Activated effector memory CD4-positive, alpha-beta T cell treated with anti-CD3 and anti-CD28 coated beads, Interleukin-2, amount 50 U/mL, for 16 hours (primary cell): ENCODE data around the gene MPPED2.

Source experiments
- DNase-seq: peaks from one replicate; pipeline ENCODE4 v3.0.0-alpha.2; 2020

Gene MPPED2

DNA sequence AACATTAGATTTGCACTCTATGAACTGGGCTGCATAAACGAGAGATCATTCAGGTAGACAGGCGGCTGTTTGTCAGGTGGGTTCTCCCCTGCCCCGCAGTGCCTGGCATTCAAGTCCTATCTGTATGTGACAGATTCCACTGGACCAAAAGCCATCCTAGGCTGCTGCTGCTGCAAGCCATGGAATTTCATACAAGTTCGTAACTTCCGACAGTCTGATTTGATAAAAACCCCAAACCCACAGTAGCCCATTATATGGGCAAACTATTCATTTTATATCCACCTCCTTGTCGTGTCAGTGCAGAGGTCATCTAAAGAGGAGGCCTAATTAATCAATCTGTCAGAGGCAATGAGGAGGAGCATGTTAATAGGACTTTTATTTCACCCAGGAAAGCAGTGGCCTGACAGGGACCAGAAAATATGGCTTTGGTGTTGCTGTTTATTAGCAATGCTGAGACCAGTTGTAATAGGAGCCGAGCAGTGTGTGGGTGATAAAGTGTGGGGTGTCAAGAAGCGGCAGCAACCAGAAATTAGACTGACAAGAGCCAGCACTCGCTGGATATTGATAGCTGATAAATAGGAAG is 139.0 kb downstream of the MPPED2 start:
- no peak for DNase-seq

DNA sequence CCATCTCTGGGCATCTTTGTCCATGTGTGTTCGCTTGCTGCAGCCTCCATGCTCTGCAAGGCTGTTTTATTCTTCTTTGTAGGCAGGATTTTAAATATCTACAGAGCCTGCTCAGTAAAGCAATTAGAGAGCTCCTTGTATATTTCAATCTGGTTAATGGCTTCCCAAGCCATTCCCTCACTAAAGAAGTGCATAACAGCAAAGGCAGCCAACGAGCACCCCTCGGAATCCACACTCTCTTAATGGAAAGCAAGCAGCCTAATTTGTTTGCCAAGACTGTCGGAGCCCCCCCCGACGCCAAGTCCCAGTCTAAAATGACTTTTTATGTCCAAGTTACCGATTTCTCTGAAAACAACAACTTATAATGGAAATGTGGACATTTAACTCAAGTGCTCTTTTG is 139.6 kb downstream of the MPPED2 start:
- no peak for DNase-seq

- DNase-seq = no peak
Measured at GRCh38 chr11:30445056-30445455, 141.1 kb downstream of the MPPED2 start.

- DNase-seq = no peak
Measured at GRCh38 chr11:30440510-30440909, 145.6 kb downstream of the MPPED2 start.

DNA sequence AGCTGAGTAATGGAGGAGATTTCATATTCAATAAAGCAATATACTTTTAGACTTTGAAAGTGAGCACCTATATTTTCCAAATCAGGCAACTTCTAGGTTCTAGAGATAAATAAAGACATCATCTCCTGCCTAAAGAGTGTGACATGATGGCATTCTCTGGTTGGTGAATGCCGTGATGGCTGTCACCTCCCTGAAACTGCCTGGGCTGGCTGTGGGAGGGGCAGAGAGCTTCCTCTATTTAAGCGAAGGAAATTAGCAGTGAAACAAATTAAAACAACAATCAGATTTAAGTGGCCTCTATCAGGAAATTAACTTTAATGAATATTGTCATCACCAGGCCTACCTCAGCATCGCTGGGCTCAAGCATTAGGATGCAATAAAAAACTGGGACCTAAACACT is 149.4 kb downstream of the MPPED2 start:
- DNase-seq = no peak

GRCh38 chr11:30435488-30435887 is 150.7 kb downstream of the MPPED2 start:
- DNase-seq = no peak

DNA sequence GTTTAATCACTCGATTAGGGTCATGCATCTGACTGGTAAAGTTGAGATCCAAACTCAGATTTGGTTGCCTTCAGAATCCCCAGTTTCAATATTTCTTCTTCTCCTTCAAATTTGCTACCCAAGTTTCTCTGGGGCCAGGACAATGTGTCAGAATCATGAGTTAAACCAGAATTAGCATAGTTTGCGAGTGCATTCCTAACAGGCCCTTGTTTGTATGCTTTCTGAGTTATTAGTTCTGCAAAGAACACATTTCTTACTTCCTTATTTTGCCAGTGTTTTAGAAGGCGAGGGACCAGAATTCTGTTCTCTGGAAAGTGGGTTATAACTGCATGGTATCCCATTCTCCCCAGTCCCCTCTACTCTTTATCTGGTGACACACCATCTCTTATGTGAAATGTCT is 151.3 kb downstream of the MPPED2 start:
- no peak for DNase-seq

DNA sequence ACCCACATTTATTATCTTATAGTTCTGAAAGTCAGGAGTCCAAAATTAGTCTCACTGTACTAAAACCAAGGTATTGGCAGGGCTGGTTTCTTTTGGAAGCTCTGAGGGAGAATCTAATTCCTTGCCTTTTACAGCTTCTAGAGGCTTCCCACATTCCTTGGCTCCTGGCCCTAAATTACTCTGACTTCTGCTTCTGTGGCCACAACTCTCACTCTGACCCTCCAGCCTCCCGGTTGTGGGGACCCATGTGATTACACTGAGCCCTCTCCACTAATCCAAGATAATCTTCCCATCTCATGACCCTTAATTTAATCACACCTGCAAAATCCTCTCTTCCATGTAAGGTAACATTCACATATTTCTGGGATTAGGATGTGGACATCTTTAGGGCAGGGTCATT is 152.3 kb downstream of the MPPED2 start:
- DNase-seq = no peak

DNA sequence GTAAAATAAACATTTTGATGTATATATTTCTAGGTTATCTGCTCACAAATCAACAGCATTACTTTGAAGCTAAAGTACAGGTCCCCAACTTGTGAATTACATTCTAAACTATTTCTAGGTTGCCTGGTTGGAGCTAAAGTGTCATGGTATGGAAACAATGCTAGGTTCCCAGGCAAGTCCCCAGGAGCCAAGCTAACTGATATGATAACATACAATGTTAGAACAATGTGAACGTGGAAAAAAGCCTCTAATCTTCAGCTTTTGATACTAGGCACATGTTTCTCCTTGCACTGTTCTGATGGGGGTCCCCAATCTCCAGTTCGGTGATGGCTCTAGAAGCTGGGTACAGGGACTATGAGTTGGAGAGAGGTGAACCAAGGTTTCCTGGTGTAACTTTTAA is 153.4 kb downstream of the MPPED2 start:
- no peak for DNase-seq

DNA sequence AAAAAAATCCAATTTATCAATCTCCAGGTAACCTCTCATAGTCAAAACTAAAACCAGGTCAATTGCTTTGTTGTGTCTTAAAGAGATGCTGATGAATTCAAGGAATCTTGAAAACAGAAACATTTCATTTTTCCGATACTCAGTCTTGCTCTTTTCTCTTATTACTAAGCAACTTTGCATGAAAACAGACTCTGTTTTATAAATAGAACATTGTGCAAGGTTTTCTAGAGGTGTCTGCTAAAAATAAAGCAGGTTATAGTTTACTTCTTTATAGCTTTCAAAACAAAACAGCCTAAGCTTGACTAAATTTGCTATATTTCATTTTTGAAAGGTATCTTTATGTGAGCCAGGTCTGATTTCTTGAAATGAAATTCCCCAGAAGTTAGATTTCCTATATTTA is 154.0 kb downstream of the MPPED2 start:
- no peak for DNase-seq

DNA sequence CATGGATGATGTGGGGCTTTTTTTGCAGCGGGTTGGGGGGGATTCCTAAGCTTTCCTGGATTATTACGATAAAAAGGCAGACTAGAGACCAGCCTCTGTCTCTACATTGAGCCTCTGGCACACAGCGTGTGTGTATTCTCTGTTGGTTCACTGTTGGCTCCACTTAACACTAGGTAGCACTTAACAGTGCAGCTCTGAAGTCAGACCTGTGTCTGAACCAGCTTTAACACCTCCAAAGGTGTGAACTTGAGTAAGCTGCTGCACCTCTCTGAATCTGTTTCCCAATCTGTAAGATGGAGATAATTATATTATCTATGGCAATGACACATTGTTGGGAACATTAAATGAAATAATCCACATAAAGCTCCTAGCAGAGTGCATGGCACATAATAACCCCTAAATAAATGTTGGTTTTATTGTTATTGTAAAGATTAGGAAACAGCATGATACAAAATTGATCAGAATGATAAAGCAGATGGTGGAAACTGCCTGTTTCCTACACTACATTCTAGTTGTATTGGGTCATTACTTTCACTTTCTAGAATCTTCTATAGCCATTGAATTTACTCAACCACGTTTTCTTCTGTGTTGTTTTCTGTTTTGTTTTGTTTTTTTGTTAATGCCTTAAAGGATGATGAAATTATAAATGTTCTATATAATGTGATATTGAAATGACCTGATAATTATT is 154.9 kb downstream of the MPPED2 start:
- no peak for DNase-seq

GRCh38 chr11:30429550-30429949 is 156.6 kb downstream of the MPPED2 start:
- DNase-seq = no peak

GRCh38 chr11:30426781-30427180 is 159.4 kb downstream of the MPPED2 start:
- no peak for DNase-seq

DNA sequence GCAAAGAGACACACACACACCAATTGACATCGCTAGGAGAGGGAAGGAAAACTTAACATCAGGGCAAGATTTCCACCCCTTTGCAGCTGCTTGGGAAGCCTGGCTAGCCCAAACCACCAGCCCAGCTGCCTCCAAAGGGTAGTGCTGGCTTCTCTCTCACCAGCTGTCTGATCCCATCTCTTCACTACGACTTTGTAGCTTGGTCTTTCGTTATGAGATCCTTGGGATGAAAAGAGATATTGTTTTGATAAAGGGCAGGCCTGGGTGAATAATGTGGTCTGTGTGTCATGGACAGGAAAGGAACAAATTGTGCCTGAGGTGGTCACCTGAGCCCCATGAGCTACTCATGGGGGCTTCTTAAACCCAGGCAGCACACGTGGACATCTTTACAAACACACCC is 161.3 kb downstream of the MPPED2 start:
- no peak for DNase-seq

DNA sequence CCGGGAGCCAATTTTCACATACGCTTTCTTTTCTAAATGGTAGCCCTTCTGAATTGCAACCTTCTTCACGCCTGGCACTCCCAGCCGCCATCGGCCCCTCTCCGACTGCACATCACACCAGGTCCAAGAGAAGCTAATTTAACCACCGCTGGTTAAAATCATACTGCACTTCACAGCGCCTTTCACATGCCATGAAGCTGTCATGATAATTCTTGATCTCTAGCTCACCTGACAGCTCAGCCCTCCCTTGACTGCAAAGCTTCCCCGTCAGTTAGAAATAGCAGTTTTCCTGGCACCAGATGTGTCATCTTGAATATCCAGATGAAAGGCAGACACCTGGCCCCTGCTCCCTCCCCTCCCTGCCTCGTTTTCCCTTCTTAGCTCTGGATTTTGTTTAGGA is 161.8 kb downstream of the MPPED2 start:
- no peak for DNase-seq

- DNase-seq = no peak
Measured at GRCh38 chr11:30423886-30424285, 162.3 kb downstream of the MPPED2 start.

- no peak for DNase-seq
Measured at GRCh38 chr11:30423279-30423648, 162.9 kb downstream of the MPPED2 start.

- no peak for DNase-seq
Measured at GRCh38 chr11:30422447-30423278, 163.5 kb downstream of the MPPED2 start.

- no peak for DNase-seq
Measured at GRCh38 chr11:30420233-30420787, 165.8 kb downstream of the MPPED2 start.

DNA sequence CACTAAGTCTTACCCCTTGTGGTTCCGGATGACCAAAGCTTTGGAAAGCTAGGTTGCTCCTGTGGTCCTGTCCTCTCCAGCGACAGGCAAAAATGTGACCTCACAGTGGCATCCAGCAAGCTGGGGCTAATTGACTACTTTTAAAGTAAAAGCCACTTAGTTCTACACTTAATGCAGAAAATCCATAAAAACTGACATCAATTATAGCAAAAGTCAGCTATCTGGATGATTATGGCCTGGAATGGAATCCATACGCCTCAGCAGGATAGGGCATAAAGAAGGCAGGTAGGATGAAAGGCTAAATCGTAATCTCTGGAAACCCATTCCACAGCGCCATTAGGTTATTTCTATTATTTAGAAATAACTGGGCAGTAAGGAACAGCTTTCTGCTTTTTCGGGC is 171.3 kb downstream of the MPPED2 start:
- DNase-seq = no peak

DNA sequence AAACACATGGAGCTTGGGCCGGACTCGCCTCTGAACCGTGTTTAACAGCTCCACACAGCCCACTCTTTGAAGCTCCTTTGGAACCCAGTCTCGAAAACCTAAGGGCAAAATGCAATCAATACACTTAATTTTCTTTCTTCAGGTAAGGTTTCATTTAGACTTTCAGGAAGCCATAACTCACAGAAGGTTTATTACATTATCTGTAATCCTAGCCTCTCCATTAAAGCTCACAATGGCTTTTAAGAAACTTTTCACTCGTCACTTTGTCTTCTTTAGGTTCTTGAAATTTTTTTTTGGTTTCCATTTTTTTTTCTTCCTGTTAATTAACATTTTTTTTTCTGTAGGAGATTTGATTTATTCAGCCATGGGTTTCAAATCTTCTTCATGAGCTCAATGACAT is 171.9 kb downstream of the MPPED2 start:
- no peak for DNase-seq

DNA sequence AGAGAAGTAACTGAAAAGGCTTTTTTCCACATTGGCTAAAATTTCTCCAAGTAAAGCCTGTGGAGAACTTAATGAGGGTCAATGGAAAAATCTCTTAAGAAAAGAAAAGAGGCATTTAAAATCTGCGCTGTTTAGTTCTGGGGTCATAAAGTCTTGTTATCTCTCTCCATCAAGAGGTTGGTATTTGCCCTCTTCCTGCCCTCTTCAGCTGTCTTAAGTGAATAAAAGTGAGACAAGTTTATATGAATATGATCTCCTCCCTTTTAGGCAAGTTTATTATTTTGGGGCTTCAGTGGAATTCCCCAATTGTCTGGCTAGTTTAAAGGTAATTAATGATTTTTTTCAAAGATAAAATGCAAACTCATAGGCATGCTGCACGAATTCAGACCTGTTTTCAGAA is 173.6 kb downstream of the MPPED2 start:
- no peak for DNase-seq

- no peak for DNase-seq
Measured at GRCh38 chr11:30411383-30411782, 174.8 kb downstream of the MPPED2 start.
